ENCODE results near the gene AMT.

The AMT gene

DNA sequence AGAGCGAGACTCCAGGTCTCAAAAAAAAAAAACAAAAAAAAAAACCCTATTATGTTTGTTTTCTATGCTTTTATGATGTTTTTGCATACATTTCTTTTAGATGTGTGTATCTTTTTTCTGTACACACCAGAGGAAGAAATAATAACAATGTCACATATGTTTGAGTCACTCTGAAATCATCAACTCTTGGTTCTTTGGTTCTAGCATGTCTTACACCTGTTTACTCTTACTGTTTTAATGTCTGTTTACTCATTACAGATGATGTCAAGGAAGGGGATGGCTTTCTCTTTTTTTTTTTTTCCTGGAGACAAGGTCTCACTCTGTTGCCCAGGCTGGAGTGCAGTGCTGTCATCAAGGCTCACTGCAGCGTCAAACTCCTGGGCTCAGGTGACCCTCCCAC lies 34.6 kb downstream of the AMT start:
- no peak for DNase-seq

DNA sequence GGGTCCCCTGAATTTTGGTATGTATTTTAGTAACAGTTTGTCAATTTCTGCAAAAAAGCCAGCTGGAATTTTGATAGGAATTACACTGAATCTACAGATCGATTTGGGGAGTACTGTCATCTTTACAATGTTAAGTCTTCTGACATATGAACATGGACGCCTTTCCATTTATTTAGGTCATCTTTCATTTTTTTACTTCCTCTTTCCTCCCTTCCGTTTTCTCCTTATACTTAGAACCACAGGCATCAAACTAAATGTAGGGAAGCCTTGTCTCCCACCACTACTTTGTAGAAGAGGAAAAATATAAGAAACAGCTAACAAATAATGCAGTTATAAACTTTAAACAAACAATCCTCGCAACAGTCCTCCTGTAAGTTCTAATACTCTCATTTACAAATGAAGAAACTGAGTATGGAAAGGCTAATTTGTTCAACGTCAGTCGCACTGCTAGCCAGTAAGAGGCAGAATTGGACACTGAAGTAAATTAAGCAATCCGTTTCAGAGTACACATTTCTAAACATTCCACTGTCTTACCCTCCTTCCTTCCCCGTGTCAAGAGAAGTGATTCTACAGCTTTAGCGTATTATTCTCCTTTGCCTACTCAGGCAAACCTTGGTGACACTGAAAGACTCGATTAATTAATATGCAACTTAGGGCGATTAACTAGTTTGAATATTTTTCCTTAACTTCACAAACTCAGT lies 36.1 kb downstream of the AMT start:
- no peak for DNase-seq

GRCh38 chr3:49385617-49386016 lies 36.7 kb downstream of the AMT start:
- no peak for DNase-seq

GRCh38 chr3:49383387-49383786 lies 38.9 kb downstream of the AMT start:
- no peak for DNase-seq

DNA sequence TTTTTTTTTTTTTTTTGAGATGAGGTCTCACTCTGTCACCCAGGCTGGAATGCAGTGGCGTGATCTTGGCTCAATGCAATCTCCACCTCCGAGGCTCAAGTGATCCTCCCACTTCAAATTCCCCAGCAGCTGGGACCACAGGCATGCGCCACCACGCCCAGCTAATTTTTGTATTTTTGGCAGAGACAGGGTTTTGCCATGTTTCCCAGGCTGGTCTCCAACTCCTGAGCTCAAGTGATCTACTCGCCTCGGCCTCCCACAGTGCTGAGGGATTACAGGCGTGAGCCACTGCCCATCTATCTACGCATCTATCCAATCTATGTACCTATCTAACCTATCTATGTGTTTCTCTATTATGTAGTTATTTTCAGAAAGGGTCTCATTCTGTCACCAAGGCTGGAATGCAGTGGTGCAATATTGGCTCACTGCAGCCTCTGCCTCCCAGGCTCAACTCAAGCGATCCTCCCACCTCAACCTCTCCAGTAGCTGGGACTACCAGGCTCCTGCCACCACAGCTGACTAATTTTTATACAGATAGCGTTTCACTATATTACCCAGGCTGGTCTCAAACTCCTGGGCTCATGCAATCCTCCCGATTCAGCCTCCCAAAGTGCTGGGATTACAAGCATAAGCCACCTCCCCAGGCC lies 43.9 kb downstream of the AMT start:
- DNase-seq: no peak

DNA sequence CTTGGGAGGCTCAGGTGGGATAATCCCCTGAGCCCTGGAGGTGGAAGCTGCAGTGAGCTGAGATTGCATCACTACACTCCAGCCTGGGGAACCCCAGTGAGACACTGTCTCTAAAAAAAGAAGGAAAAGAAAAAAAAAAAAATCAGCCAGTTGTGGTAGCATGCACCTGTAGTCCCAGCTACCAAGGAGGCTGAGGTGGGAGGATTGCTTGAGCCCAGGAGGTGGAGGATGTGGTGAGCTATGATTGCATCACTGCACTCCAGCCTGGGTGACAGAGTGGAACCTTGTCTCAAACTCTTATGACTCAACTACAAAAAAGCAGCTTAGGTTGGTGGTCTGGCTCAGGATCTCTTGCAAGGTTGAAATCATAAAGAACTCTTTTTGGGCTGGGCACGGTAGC lies 44.8 kb downstream of the AMT start:
- no peak for DNase-seq

- no peak for DNase-seq
Measured at GRCh38 chr3:49371946-49372345, 50.3 kb downstream of the AMT start.

DNA sequence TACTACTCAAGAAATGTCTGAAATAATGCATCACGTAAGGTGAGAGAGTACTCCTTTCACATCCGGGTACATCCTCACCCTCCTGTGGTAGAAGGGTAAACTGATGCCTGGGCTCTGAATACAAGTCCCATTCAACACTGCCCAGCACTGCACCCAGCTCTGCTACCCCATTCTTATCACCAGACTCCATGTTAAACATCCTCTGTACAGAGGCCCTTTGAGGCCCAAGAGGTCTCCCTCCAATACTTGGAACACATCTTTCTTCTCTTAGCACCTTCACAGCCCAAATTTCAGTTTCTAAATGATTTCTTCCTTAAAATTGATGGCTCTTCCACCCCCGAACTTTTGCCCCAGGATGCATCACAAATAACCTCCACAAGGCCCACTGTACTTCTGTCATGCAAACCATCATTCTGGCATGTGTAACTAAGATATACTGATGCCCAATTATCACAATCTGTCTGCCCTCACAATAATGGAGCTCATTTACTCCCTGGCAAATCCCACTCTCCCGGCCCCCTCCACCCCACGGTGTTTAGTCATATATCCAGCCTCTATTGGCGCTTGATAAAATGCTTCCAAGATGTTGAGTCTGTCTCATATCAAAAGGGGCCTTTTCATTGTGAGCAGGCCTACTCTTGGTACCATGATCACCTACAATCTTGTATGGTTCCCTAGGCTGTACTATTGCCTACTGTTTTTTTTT lies 51.5 kb downstream of the AMT start:
- no peak for DNase-seq
